Measurements from ENCODE around the gene PTS. TPM values are rescaled to one million over a fixed set of nuclear protein-coding genes. Genes with fewer than 3 reads are reported as not detected.

The PTS gene
- total and polyA plus RNA-seq, 4 donors, result 11.3 to 106 (median 49.5) TPM

GRCh38 chr11:112227471-112227870, 1.2 kb downstream of the PTS start (continued):
- TF ChIP-seq ZBTB33 (IDR thresholded peaks at IDR 0.05), result no peak
- no peak for TF ChIP-seq EGR1 (IDR thresholded peaks at IDR 0.05; ENCODE audit: low read depth in 2 of 2)
- no peak for TF ChIP-seq NR2F2 (IDR thresholded peaks at IDR 0.05)
- no peak for TF ChIP-seq HNF4A (conservative IDR thresholded peaks at IDR 0.05)
- TF ChIP-seq FOXA2 (IDR thresholded peaks at IDR 0.05), result no peak

- Histone ChIP-seq H3K36me3 (ENCODE audit: control insufficient read depth in 4 of 4, insufficient read depth in 3 of 4, low read depth in 1 of 4, low read length in 3 of 4) (peaks cover 9 to 47% (median 27%) of the 10 kb centered on the region in 4 donors), H3K9ac (ENCODE audit: low read depth in 1 of 2, low read length in 2 of 2) (no peak overlapping the region), H3K4me1 (ENCODE audit: control insufficient read depth in 4 of 4, insufficient read depth in 4 of 4, low read length in 3 of 4) (peaks cover 6 to 22% (median 12%) of the 10 kb centered on the region in 4 donors), H3K4me3 (ENCODE audit: low read depth in 1 of 3, low read length in 3 of 3) (no peak overlapping the region), H3K9me3 (ENCODE audit: control insufficient read depth in 4 of 4, low read length in 3 of 4) (no peaks in the 10 kb centered on the region), H3K27ac (ENCODE audit: low read depth in 1 of 2, low read length in 2 of 2) (no peak overlapping the region), H3K27me3 (ENCODE audit: control insufficient read depth in 4 of 4, insufficient read depth in 4 of 4, low read length in 3 of 4) (no peaks in the 10 kb centered on the region)
- 98% methylated on average over 2 of the region's 2 CpGs for WGBS
- DNase-seq (ENCODE audit: low spot score), result no peak
- TF ChIP-seq JUND (IDR thresholded peaks at IDR 0.05) (no peak), ZBTB33 (IDR thresholded peaks at IDR 0.05) (no peak), RXRA (IDR thresholded peaks at IDR 0.05) (no peak), ATF3 (IDR thresholded peaks at IDR 0.05) (no peak), MAX (IDR thresholded peaks at IDR 0.05) (no peak), FOXA1 (IDR thresholded peaks at IDR 0.05) (no peak), TAF1 (conservative IDR thresholded peaks at IDR 0.05) (no peak), FOXA2 (IDR thresholded peaks at IDR 0.05) (no peak), HNF4G (IDR thresholded peaks at IDR 0.05) (no peak), YY1 (IDR thresholded peaks at IDR 0.05) (no peak), GABPA (IDR thresholded peaks at IDR 0.05 in 1 of 2, conservative IDR thresholded peaks at IDR 0.05 in 1 of 2) (no peak), NR2F2 (IDR thresholded peaks at IDR 0.05) (no peak), HNF4A (conservative IDR thresholded peaks at IDR 0.05) (no peak), RAD21 (IDR thresholded peaks at IDR 0.05) (no peak)
Observed at GRCh38 chr11:112228706-112229105, 2.5 kb downstream of the PTS start.

GRCh38 chr11:112229159-112229558, 2.9 kb downstream of the PTS start:
- Histone ChIP-seq H3K36me3 (ENCODE audit: control insufficient read depth in 4 of 4, insufficient read depth in 3 of 4, low read depth in 1 of 4, low read length in 3 of 4) (peaks cover 10 to 51% (median 31%) of the 10 kb centered on the region in 4 donors), H3K9me3 (ENCODE audit: control insufficient read depth in 4 of 4, low read length in 3 of 4) (no peaks in the 10 kb centered on the region), H3K27me3 (ENCODE audit: control insufficient read depth in 4 of 4, insufficient read depth in 4 of 4, low read length in 3 of 4) (no peaks in the 10 kb centered on the region), H3K27ac (ENCODE audit: low read depth in 1 of 2, low read length in 2 of 2) (no peak overlapping the region), H3K4me3 (ENCODE audit: low read depth in 1 of 3, low read length in 3 of 3) (no peak overlapping the region), H3K4me1 (ENCODE audit: control insufficient read depth in 4 of 4, insufficient read depth in 4 of 4, low read length in 3 of 4) (peaks cover 6 to 17% (median 7%) of the 10 kb centered on the region in 4 donors), H3K9ac (ENCODE audit: low read depth in 1 of 2, low read length in 2 of 2) (no peak overlapping the region)
- TF ChIP-seq FOXA1 (IDR thresholded peaks at IDR 0.05) (no peak), HNF4G (IDR thresholded peaks at IDR 0.05) (no peak), MAX (IDR thresholded peaks at IDR 0.05) (no peak)
- 94% methylated on average over 7 of the region's 7 CpGs for WGBS
- DNase-seq (ENCODE audit: low spot score), result no peak

All from liver (tissue), 9 donors.